Keratinocyte (primary cell): ENCODE data around the gene TOP1. TPM values are rescaled to one million over a fixed set of nuclear protein-coding genes. Genes with fewer than 3 reads are reported as not detected.

Experiments
- DNase-seq: peaks from one replicate; pipeline ENCODE4 v3.0.0-alpha.2; 2011; ENCODE audit warnings: low read depth, missing footprints, low spot score
- FAIRE-seq: peaks from 2 replicates; lab custom pipeline; 2011; peaks lifted over from hg19 to GRCh38; lab: Jason Lieb, UNC
- H2AFZ ChIP-seq: 2 replicates; pipeline ENCODE4 v1.6.0; 2012; ENCODE audit warnings: low read length, control low read depth, inconsistent platforms; ENCODE audit not compliant: control insufficient read depth
- H3K27ac ChIP-seq: 2 replicates; pipeline ENCODE4 v1.5.1; 2011; ENCODE audit warnings: low read length; ENCODE audit not compliant: control insufficient read depth, insufficient read depth
- H3K27me3 ChIP-seq: 3 replicates; pipeline ENCODE4 v1.6.0; 2011; ENCODE audit warnings: low read length; ENCODE audit not compliant: control insufficient read depth, insufficient read depth; ENCODE audit errors: extremely low read depth
- H3K36me3 ChIP-seq, 2 experiments: 2 replicates in 1 of 2; 3 replicates in 1 of 2; pipeline ENCODE4 v1.5.1; 2011; ENCODE audit warnings: low read length in 2 of 2, mild to moderate bottlenecking in 1 of 2; ENCODE audit not compliant: control insufficient read depth in 2 of 2, insufficient read depth in 2 of 2; ENCODE audit errors: extremely low read depth in 1 of 2
- H3K4me1 ChIP-seq: 3 replicates; pipeline ENCODE4 v1.5.1; 2011; ENCODE audit warnings: low read length; ENCODE audit not compliant: control insufficient read depth, insufficient read depth; ENCODE audit errors: extremely low read depth
- H3K4me2 ChIP-seq: 3 replicates; pipeline ENCODE4 v1.6.0; 2011; ENCODE audit warnings: low read depth, low read length; ENCODE audit not compliant: control insufficient read depth, insufficient read depth; ENCODE audit errors: extremely low read depth
- H3K4me3 ChIP-seq, 3 experiments: fragments of 200-600 bp in 1 of 3; sonication (generic) in 1 of 3; 2 replicates in 2 of 3; 3 replicates in 1 of 3; pipeline ENCODE4 v1.5.1; 2011 to 2016; ENCODE audit warnings: low read length in 3 of 3, mild to moderate bottlenecking in 3 of 3, control low read depth in 2 of 3, inconsistent platforms in 1 of 3, low read depth in 1 of 3, mixed read lengths in 1 of 3, mixed run types in 1 of 3, moderate library complexity in 1 of 3; ENCODE audit not compliant: control insufficient read depth in 2 of 3, insufficient read depth in 2 of 3; ENCODE audit errors: extremely low read depth in 1 of 3
- H3K79me2 ChIP-seq: 2 replicates; pipeline ENCODE4 v1.6.0; 2012; ENCODE audit warnings: low read length; ENCODE audit not compliant: control insufficient read depth, insufficient read depth
- H3K9ac ChIP-seq: 3 replicates; pipeline ENCODE4 v1.6.0; 2011; ENCODE audit warnings: low read length; ENCODE audit not compliant: control insufficient read depth, insufficient read depth; ENCODE audit errors: extremely low read depth
- H3K9me1 ChIP-seq: 3 replicates; pipeline ENCODE4 v1.6.0; 2011; ENCODE audit warnings: low read length; ENCODE audit not compliant: control insufficient read depth, insufficient read depth; ENCODE audit errors: extremely low read depth
- H3K9me3 ChIP-seq: 2 replicates; pipeline ENCODE4 v1.5.1; 2012; ENCODE audit warnings: low read depth, low read length; ENCODE audit not compliant: control insufficient read depth
- H4K20me1 ChIP-seq: 3 replicates; pipeline ENCODE4 v1.6.0; 2011; ENCODE audit warnings: low read length; ENCODE audit not compliant: control insufficient read depth, insufficient read depth; ENCODE audit errors: extremely low read depth
- CTCF ChIP-seq, 3 experiments: IDR thresholded peaks in 1 of 3; conservative IDR thresholded peaks in 1 of 3; optimal IDR thresholded peaks in 1 of 3; 2 replicates in 2 of 3; 3 replicates in 1 of 3; pipeline versions ENCODE3 to v1.5.1; 2011; ENCODE audit warnings: low read length in 3 of 3, mild to moderate bottlenecking in 3 of 3, moderate library complexity in 2 of 3, control low read depth in 1 of 3, inconsistent platforms in 1 of 3; ENCODE audit not compliant: insufficient read depth in 2 of 3; ENCODE audit errors: extremely low read depth in 1 of 3
- EZH2 ChIP-seq: IDR thresholded peaks from one replicate; pipeline ENCODE4 v1.6.1; 2012; ENCODE audit warnings: inconsistent platforms, mild to moderate bottlenecking, low read length, moderate library complexity
- dilution Hi-C: fragments of 300-500 bp; cut with MboI; formaldehyde crosslinking; loops from one replicate; pipeline ENCODE4 v1.7.0; 2020; ENCODE audit warnings: low sequenced_read_pairs; ENCODE audit not compliant: extremely low pct_ligation_motif_present
- polyA plus RNA-seq, 5 experiments: library from polyadenylated mRNA; depleted of rRNA in 3 of 5; stranded (reverse) in 3 of 5; stranded (forward) in 1 of 5; unstranded in 1 of 5; fragments of >200 nt; gene quantifications; 1 replicate in 1 of 5; 2 replicates in 3 of 5; 3 replicates in 1 of 5; pipeline versions ENCODE4 v1.2.1 to v1.2.3, GENCODE V29; 2011 to 2012; ENCODE audit warnings: missing spikeins in 2 of 5, low read depth in 1 of 5, low replicate concordance in 1 of 5

Gene TOP1
- polyA plus RNA-seq, 1 donor (not counting 4 experiments of a cell fraction or from before 2014, with no cell fraction given), result 25.2 TPM

GRCh38 chr20:41160686-41161085 is 132.1 kb downstream of the TOP1 start:
- peaks cover 35 to 52% of the 10 kb centered on the region in 2 experiments for H3K36me3 ChIP-seq
- peaks cover 43% of the 10 kb centered on the region for H3K79me2 ChIP-seq
- no peak overlapping the region for H3K9ac ChIP-seq
- peaks cover 3% of the 10 kb centered on the region for H4K20me1 ChIP-seq
- DNase-seq (no peak), FAIRE-seq (no peak)
- H3K9me1 ChIP-seq, result no peaks in the 10 kb centered on the region
- H3K27me3 ChIP-seq, result no peaks in the 10 kb centered on the region
- dilution Hi-C loops, result no loop called here
- H2AFZ ChIP-seq, result no peak overlapping the region
- peaks cover 27% of the 10 kb centered on the region for H3K4me1 ChIP-seq
- no peak overlapping the region for H3K4me3 ChIP-seq
- H3K4me2 ChIP-seq, result no peak overlapping the region
- TF ChIP-seq EZH2, result no peak
- no peak for TF ChIP-seq CTCF (optimal IDR thresholded peaks at IDR 0.05 in 1 of 3, IDR thresholded peaks at IDR 0.05 in 1 of 3, conservative IDR thresholded peaks at IDR 0.05 in 1 of 3; ENCODE audit: extremely low read depth in 1 of 3, insufficient read depth in 2 of 3, low read length in 3 of 3)
- no peak overlapping the region for H3K27ac ChIP-seq
- H3K9me3 ChIP-seq, result no peaks in the 10 kb centered on the region

DNA sequence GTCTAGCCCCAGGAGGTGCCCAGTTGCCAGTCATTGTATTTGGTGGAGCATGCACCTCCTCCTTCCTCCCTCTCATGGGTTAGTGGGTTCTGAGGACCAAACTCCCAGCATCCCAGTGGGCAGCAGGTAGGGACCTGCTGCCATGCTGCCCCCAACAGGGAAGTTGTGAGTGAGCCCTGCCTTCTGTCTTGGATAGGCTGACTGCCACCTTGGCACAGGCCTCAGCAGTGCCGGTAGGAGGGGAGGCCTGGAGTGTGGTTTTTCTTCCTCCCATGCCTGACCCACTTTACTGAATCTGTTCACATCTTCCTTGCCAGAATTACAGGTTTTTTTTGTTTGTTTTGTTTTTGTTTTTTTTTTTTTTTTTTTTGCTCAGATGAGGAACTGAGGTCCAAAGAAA is 133.3 kb downstream of the TOP1 start:
- Histone ChIP-seq H2AFZ (no peak overlapping the region), H3K4me3 (no peak overlapping the region), H3K9ac (no peak overlapping the region), H3K27me3 (no peaks in the 10 kb centered on the region), H3K9me3 (no peaks in the 10 kb centered on the region), H3K4me2 (no peak overlapping the region), H3K27ac (no peak overlapping the region), H3K9me1 (no peaks in the 10 kb centered on the region), H3K36me3 (peaks cover 39 to 64% of the 10 kb centered on the region in 2 experiments), H3K4me1 (peaks cover 18% of the 10 kb centered on the region), H3K79me2 (peaks cover 31% of the 10 kb centered on the region), H4K20me1 (peaks cover 2% of the 10 kb centered on the region)
- FAIRE-seq, result no peak
- no peak for DNase-seq
- dilution Hi-C loops, result no loop called here
- no peak for TF ChIP-seq EZH2
- TF ChIP-seq CTCF (optimal IDR thresholded peaks at IDR 0.05 in 1 of 3, IDR thresholded peaks at IDR 0.05 in 1 of 3, conservative IDR thresholded peaks at IDR 0.05 in 1 of 3; ENCODE audit: extremely low read depth in 1 of 3, insufficient read depth in 2 of 3, low read length in 3 of 3), result peak in 1 of 3 experiments; percentile 20
